COLO668 (cell line): ENCODE measurements around the gene SEMA3C.

Experiments used
- DNase-seq: peaks from one replicate; lab custom pipeline; 2025; ENCODE audit not compliant: unreplicated experiment; lab: John Stamatoyannopoulos, UW

The SEMA3C gene

DNA sequence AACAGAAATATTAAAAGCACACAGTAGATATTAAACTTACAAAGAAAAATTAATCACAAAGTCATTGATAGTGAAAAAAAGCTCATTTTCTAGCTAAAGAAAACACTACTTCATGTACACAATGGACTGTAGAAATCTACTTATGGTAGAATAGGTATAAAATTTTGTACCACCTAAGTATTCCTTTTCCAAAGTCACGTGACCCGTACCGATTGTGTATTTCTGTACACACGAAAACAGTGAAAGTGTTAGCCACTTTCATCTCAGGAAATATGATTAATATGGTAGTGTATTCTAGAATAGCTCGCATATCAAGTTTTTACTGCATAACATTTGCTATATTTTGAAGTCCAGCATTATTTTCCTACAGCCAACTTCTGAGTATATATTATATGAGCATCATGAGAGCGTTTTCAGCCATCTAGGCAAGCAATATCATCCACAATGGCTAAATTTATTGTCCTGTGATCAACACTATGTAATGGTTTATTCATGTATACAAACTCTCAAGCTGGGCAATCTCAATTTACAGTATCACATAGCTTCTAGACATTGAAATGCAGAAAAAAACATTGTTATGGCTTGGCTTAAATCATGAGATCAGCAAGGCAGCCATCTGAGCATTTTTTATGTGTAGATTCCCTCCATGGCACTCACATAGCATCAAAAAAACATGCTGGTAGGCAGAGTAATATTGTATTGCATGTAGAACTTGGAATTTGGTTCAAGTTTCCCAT lies 165.7 kb downstream of the SEMA3C start:
- DNase-seq, result no peak

DNA sequence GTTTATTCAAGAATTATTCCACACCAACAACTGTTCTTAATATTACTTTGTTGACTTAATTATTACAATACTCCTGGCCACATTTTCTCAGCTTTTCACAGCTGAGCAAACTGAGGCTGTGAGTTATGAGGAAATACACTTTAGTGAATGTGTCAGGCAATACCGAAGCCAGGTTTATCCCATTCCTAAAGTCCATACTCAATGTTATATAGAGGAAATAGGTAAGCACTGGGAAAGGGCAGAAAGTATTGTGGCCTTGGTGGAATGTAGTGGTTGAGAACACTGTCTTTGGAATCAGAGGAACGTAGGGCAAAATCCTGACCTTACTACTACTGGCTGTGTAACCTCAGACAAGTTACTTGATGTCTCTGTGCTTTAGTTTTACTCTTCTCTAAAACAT lies 169.6 kb downstream of the SEMA3C start:
- no peak for DNase-seq

DNA sequence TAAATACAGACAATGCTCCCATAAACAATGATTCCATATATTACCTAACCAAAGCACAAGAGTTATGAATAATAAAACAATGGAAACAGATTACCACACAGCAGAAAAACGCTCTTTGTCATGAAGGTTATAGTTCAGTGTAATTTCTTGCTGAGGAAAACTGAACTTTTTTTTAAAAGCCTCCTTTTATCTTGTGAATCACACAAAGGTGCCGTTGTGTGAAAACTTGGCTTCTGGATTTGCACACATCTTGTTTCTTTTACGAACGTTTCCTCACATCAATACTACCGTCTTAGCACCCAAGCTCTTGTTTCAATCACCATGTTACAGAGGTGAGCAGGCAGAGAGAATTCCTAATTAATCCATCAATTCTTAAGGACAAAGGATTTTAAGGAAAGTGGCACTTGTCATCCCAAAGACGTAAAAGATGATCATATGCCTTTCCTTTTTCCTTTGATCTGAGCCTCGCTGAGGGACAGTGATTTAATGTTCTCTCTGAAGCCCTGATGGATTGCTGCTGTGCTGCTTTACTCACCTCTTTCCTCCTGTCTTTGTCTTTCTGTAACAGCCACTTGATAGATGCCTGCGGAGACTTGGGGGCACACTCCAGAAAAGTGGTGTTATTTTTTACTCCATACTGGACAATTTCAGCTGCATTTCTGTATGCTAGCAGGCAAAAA lies 170.3 kb downstream of the SEMA3C start:
- DNase-seq, result no peak

DNA sequence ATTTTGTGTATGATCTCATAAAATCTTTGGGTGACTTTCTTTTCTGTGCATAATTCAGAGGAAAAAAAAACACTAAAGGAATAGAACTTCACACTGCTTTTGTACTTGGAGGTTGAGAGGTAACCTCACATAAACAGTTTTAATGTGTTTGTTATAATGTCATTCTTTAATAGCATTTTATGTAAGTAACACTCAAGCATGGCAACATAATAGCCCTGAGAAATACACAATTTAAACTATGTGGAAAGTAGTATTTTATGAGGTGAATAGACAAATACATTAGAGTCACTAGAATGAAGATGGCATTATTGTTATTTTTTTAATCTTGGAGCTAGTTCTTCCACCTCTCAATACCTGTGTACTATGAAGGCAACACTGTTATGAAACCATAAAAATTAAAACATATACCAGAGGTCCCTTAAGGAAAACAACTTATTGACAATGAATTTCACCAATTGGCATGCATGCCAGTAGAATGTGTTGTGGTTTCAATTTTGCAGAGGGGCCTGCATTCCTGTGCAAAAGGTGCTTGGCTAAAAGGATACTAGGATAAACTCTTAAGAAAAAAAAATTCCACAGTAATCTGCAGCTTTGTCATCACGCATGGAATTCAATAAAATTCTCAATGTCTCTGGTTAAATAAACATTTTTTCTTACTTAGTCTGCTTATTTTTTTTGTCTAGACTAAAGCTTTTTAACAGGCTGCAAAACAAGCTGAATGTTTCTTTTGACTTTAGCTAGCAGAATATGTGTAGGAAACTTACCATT lies 177.9 kb downstream of the SEMA3C start:
- no peak for DNase-seq

DNA sequence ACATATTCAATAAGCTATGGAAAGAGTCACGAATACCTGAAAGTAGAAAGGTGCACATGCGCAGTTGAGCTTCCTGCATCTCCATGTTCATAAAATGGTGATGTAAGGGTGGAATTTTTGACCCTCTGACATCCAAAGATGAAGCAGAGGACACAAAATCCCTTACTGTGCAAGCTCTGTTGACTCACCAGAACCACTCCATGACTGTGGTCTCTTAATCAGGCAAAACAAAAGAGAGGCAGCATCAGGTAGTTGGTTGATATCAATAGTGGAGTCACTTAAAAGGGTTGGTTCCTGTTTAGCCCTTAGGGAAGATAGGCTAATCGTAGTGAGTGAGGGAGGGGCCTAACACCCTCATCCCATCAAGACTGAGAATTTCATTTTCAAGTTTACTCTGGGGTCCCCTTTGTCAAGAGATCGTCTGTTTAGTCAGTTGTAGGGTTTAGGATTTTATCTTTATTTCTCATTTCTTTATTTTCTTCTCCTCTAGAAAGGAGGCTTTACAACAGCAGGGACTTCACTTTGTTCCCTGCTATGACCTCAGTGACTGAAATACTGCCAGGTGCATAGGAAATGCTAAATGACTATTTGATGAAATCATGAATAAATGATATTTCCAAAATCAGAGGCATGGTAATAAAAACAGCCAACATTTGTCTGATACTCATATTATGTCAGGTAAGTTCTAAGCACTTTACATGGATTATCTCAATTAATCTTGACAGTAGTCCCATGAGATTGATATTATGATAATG lies 182.3 kb downstream of the SEMA3C start:
- DNase-seq, result no peak

DNA sequence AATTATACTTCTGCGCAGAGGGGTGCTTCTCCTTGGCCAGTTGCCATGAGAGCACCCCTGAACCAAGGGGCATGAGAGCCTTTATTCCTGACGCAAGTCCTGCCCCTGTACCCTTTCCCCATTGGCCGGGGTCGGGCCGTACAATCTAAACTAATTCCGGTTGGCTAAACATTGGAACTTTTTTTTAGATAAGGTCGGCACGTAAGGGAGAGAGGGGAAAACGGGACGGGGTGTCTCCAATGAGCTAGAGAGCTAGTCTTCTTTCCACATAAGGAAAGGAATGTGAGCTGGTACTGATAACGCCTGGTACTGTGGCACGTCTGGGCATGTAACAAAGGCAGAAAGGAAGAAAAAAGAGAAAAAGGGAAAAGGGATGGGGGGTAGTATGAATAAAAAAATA lies 183.5 kb downstream of the SEMA3C start:
- DNase-seq, result no peak

DNA sequence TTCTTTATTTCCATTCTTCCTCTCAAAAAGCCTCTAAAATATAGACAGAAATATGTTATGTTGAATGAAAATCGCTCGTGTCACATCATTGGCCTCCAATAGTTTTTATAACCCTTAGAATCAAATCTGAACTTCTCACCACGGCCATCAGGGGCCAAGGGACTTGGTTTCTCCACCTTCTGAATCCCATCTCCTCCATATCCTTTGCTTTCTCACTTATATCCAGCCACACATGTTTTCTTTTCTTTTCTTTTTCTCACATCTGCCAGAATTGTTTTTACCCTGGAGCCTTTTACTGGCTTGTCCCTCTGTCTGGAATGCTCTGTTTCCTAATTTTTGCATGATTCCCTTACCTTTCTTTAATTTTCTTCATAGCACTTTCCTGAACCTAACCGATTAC lies 184.8 kb downstream of the SEMA3C start:
- no peak for DNase-seq

DNA sequence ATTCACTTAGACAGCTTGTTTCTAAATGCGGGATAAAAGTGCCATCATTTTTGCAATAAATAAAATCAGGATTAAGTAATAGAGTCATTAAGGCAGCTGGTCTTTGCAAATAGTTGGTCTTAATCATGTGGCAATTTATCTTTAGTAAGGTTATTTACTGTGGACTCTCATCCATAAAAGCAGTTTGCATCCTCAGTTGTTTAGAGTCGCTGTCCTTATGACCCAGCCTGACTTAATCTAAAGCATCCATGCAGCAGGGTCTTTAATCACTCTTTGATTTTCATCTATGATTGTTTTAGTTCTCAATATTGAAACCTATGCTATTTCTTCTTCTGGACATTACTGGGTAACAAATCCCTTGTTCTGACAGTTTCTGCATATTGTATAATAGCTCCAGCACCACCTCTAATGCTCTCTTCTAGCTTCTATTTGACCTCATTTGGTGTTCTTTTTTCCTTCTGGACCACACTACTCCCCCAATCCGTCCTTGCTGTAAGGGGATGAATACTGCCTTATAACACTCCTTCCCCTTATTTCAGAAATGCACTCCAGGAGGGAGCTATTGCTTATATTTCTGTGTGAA lies 185.4 kb downstream of the SEMA3C start:
- DNase-seq, result no peak

DNA sequence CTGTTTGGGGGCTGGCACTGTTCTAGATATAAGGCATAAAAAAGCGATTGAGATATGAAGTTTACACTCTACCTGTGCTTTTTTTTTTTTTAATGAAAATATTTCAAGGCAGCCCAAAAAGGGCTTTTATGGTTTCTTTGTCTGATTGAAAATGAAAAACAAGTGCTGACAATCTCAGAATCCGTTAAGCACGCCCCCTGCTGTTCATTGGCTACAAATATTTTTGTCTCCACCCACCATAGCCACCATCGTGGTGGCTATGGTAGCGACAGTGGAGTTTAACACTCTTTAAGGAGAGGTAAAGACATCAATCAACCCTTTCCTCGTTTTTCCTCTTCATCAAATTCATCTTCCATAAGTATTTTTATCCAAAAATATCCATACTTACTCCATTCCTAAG lies 186.2 kb downstream of the SEMA3C start:
- no peak for DNase-seq

DNA sequence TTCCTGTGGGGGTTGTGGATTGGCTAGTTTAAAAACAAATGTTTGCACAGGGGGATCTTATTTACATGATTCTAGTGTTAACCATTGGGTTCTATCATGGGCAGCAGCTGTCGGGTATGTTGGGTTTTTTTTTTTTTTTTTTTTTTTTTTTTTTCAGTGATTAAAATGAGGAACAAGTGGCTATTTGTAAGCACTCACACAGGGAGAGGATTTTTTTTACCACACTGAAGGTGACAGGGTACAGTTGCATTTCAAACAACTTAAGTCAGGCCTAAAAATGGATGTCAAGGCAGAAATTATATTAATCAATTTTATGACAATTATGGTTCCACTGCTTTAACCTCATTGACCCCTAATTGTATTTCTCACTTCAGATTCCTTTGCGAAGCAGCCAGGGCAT lies 187.6 kb downstream of the SEMA3C start:
- DNase-seq, result no peak

DNA sequence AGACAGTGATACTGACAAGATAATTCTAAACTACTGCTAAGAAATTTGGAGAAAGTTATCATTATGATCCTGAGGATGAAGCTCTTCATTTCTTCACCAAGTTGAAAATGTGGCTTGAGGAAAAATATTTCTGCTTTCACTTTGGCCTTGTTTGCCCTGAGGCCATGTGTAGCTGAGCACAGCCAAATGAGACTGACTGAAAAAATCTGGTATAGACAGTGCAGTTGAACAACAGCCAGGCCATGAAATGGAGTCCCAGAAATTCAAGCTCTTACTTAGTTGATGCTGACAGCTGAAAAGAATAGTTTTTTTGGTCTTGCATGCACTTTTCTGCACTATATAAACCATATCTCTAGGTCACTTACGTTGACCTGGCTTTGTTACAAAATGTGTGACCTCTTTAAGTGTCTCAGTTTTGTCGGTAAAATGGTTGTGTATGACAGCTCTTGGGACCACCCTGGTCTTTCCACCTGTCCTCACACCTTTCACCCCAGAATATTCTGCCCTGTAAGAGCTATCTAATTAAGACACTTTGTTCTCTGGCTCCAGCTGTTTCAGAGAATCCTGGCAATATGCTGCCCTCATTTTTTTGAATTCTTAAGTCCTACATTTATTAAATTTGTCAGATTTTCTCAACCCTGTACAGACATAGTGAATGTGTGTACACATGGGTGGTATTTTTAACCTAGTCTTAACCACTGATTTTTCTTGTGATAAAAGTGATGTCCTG lies 189.1 kb downstream of the SEMA3C start:
- no peak for DNase-seq

DNA sequence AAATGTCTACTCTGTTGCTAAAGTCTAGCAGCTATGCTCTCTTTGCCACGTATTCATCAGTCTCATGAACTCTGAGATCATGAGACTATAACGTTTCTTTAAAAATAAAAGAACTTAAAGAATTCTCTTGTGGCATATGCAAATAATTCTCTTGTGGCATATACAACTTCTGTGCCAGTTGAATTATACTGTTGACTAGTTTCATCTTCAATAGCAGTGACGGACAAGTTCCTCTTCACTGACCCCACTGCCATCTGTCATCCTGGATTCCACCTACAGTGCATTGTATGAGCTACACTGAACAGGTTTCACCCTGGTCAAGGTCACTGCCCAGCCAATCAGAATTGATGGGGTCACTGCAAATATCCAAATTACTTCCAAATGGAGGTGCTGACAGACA lies 192.2 kb downstream of the SEMA3C start:
- DNase-seq, result no peak

DNA sequence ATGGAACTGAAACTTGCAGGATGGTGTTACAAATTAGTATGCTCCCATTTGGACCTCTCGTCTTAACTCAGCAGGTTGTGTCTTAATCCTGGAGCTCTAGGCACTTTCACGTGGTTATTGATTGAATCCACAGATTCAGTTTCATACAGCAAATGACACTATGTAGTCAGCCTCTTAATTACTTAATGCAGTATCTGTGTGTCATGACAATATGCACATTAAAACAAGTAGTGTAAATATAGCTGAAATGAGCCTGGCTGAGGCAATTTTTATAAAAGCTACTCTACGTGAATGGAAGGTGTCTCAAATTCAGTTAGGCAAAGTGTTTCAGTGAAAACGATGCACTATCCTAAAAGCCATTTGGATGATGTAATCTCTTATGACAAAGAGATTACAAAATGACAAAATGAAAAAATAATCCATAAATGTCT lies 193.7 kb downstream of the SEMA3C start:
- DNase-seq, result no peak

DNA sequence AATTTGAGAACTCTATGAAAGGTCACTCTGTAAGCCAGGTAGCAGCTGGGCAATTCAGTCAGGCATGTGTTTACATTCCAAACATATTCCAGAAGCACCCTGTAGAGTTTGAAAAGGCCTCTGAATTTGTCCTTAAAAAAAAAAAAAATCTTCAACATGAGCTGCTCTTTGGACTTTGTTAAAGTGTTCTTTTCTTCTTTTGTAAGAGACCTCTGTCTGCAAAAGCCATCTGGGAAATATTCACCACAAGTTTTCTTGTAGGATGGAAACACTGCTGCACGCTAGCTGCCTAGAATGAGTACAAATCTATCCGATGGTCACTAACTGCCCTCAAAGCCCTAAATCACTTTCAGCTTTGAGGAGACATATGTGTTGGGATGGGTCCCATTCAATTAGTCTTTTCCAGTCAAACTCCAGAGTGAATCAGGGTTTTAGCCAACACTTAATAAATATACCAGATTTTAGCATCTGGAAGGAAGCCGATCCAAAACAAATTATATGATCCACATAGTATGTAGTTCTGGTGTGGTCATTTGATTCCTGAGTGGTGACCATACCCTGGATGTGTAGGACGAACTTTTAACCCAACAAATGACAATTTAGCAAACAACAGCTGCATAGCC lies 194.5 kb downstream of the SEMA3C start:
- DNase-seq, result no peak

DNA sequence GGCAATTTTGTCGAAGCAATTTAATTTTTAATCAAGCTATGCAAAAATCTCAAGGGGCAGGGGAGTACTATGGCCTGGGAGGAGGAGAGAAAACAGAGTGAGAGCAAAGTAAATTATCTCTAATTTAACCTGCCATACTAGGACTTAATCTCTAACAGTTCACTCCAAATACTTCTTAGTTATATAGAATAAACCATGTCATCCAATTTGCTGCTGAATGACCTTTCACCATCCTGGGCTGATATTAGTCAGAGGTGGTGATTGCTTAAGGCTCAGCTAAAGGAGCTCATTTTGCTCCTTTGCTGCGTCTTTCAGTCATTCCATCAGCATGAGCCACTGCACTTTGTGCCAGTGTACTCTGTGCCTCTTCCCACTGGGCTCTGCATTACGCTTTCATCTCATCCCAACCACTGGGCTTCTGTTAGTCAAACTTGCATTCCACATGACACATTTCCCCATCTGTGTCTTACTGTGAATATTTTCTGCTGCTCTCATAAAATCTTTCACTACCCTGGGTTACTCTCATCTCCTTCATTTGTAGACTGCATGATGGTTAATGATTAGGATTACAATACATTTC lies 196.1 kb downstream of the SEMA3C start:
- DNase-seq, result no peak

DNA sequence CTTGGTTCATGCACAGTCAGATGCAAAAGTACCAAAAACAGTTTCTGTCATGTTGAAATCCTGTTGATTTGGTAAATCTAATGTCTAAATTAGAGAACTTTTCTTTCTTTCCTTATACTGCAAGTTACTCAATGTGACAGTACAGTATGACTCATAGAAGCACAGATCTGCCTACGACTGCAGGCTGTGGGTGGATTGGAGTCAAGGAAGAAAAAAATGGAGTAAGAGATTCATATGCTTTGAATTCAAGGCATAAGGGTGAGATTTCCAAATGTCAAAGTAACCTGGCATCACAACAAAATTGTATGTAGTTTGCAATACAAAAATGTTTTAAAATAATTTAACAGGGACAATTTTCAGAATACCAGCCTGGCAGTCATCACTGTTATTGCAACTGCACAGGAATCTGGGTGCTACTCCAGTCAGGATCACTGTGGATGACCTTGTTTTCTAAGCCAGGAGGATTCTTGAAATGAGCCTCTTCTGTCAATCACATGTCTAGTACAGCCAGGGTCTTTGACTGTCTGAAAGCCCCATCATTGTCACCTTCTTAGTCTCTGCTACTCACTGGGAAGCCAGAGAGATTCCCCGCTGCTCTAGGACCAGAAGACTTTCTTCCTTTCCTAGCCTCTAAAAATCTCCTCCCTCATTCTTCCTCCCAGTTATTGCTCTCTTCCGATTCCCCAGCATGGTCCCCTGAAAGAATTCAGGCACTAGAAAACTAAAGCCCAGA lies 196.8 kb downstream of the SEMA3C start:
- DNase-seq, result no peak

DNA sequence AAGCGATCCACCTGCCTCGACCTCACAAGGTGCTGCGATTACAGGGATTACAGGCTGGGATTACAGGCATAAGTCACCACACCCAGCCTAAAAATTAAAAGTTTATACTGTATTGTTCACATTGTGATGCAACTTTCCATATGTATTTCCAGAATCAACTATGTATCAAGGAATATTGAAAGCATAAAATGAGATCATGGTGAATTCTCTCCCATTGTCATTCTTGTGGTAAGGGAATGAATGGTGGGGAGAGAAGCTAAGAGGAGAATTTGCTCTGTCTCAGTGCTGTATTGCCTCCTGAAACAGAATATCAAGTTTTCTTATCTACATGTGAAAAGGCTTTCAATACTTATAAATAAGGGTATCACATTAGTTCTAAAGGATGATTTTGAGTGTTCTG lies 198.7 kb downstream of the SEMA3C start:
- no peak for DNase-seq

DNA sequence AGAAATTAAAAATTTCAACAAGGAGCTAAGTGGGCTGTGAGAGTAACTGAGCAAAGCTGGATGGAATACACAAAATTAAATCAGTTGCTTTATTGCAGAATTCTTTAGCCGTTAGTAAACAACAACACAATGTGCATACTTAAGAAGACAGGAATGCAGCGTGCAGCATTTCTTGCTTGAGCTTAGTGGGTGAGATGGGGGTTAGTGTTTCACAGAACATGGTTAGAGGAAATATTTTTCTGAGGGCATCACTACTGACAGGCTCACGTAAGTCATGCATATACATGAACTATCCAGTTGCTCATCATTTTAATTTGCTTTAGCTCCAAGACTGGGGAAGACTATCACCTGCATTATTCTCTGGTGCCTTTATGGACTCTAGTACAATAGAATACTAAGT lies 199.6 kb downstream of the SEMA3C start:
- DNase-seq, result no peak

DNA sequence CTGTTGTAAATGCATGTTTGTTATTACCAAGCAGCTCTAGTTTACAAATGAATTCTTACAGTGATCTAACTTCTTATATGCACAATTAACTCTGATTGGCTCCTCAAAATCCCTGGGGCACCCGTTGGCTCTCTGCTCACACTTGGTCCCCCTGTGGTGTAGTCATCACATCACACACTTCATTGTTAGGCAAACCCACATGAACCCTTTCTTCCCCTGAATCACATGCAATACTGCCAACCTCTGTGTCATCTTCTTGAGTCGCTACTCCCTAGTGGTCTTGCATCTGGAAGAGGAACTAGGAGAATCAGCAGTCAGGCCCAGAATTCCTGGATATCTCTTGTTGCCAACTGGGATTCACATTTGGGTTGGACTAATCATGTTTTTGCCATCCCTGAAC lies 207.3 kb downstream of the SEMA3C start:
- no peak for DNase-seq
